GM19395 (cell line): ENCODE results near the gene LIPM.
"Not testable (repeated sequence)": the region's sequence is repeated elsewhere in the genome, so short reads cannot be mapped to it uniquely, and the experiment has no call there.

ENCODE experiments used
- ATAC-seq: cut with Tn5 transposase; IDR thresholded peaks from one replicate; pipeline ENCODE4 v1.9.1; 2021; ENCODE audit warnings: mild to moderate bottlenecking, moderate library complexity; ENCODE audit not compliant: unreplicated experiment

The LIPM gene

GRCh38 chr10:88837632-88838031 is 35.1 kb downstream of the LIPM start:
- ATAC-seq, result not testable (repeated sequence)

GRCh38 chr10:88838766-88839350 is 36.3 kb downstream of the LIPM start:
- ATAC-seq, result no peak

GRCh38 chr10:88840104-88840503 is 37.6 kb downstream of the LIPM start:
- no peak for ATAC-seq

GRCh38 chr10:88840881-88841280 is 38.4 kb downstream of the LIPM start:
- no peak for ATAC-seq

GRCh38 chr10:88841316-88842111 is 39.0 kb downstream of the LIPM start:
- no peak for ATAC-seq

- no peak for ATAC-seq
Observed at GRCh38 chr10:88843171-88843570, 40.6 kb downstream of the LIPM start.

- ATAC-seq, result peak; percentile 62
Observed at GRCh38 chr10:88848499-88848898, 46.0 kb downstream of the LIPM start.

GRCh38 chr10:88849234-88849633 is 46.7 kb downstream of the LIPM start:
- ATAC-seq, result no peak

- ATAC-seq, result no peak
Observed at GRCh38 chr10:88850712-88851111, 48.2 kb downstream of the LIPM start.

GRCh38 chr10:88851706-88852105 is 49.2 kb downstream of the LIPM start, which contains the start of gene ANKRD22:
Gene ANKRD22, minus strand, starts transcription at chr10:88851844. Its CDS starts 237 bp downstream, at chr10:88851607.
- no peak for ATAC-seq

GRCh38 chr10:88852327-88852726 is 49.8 kb downstream of the LIPM start:
- ATAC-seq, result no peak

- ATAC-seq, result no peak
Observed at GRCh38 chr10:88853155-88853881, 50.8 kb downstream of the LIPM start.

- no peak for ATAC-seq
Observed at GRCh38 chr10:88854684-88855083, 52.2 kb downstream of the LIPM start.

- ATAC-seq, result no peak
Observed at GRCh38 chr10:88857831-88858230, 55.3 kb downstream of the LIPM start.

- no peak for ATAC-seq
Observed at GRCh38 chr10:88858491-88858890, 56.0 kb downstream of the LIPM start.

- ATAC-seq, result no peak
Observed at GRCh38 chr10:88861036-88861435, 58.5 kb downstream of the LIPM start.

GRCh38 chr10:88865281-88865876 is 62.8 kb downstream of the LIPM start:
- ATAC-seq, result no peak

- no peak for ATAC-seq
Observed at GRCh38 chr10:88866454-88866853, 63.9 kb downstream of the LIPM start.

GRCh38 chr10:88870089-88870488 is 67.6 kb downstream of the LIPM start:
- no peak for ATAC-seq
